ENCODE data around the gene WDFY3.
"Not testable (repeated sequence)": the region's sequence is repeated elsewhere in the genome, so short reads cannot be mapped to it uniquely, and the experiment has no call there.

WDFY3 gene

GRCh38 chr4:84683064-84683850, 283.2 kb downstream of the WDFY3 start:
- no peak for DNase-seq (ENCODE audit: low read depth in 1 of 2, low spot score in 1 of 2)
- no peaks in the 10 kb centered on the region for H3K27me3 ChIP-seq (ENCODE audit: insufficient read depth, poor library complexity, severe bottlenecking)
- H3K4me3 ChIP-seq (replicated peaks; ENCODE audit: insufficient read depth, low read length): no peak overlapping the region
- TF ChIP-seq GABPA (IDR thresholded peaks at IDR 0.05; ENCODE audit: low read depth) (no peak), CTCF (IDR thresholded peaks at IDR 0.05; ENCODE audit: insufficient read depth, low read length) (no peak), SPI1 (IDR thresholded peaks at IDR 0.05; ENCODE audit: borderline replicate concordance, low read depth) (no peak), REST (IDR thresholded peaks at IDR 0.05; ENCODE audit: insufficient replicate concordance, low read depth) (no peak), POLR2AphosphoS5 (IDR thresholded peaks at IDR 0.05; ENCODE audit: low read depth) (no peak)
- no peak overlapping the region for H3K27ac ChIP-seq (replicated peaks)

GRCh38 chr4:84682661-84683060, 283.8 kb downstream of the WDFY3 start:
- H3K4me3 ChIP-seq (replicated peaks; ENCODE audit: insufficient read depth, low read length); DNase-seq (ENCODE audit: low read depth in 1 of 2, low spot score in 1 of 2); H3K27ac ChIP-seq (replicated peaks); H3K27me3 ChIP-seq (ENCODE audit: insufficient read depth, poor library complexity, severe bottlenecking): not testable (repeated sequence)

- Histone ChIP-seq H3K27me3 (ENCODE audit: insufficient read depth, poor library complexity, severe bottlenecking) (no peaks in the 10 kb centered on the region), H3K27ac (replicated peaks) (no peak overlapping the region), H3K4me3 (replicated peaks; ENCODE audit: insufficient read depth, low read length) (no peak overlapping the region)
- TF ChIP-seq GABPA (IDR thresholded peaks at IDR 0.05; ENCODE audit: low read depth) (no peak), CTCF (IDR thresholded peaks at IDR 0.05; ENCODE audit: insufficient read depth, low read length) (no peak), POLR2AphosphoS5 (IDR thresholded peaks at IDR 0.05; ENCODE audit: low read depth) (no peak), REST (IDR thresholded peaks at IDR 0.05; ENCODE audit: insufficient replicate concordance, low read depth) (no peak), SPI1 (IDR thresholded peaks at IDR 0.05; ENCODE audit: borderline replicate concordance, low read depth) (no peak)
- peak in 1 of 2 experiments; percentile 7 for DNase-seq (ENCODE audit: low read depth in 1 of 2, low spot score in 1 of 2)
Measured at GRCh38 chr4:84681486-84682274, 284.8 kb downstream of the WDFY3 start.

- TF ChIP-seq CTCF (IDR thresholded peaks at IDR 0.05; ENCODE audit: insufficient read depth, low read length) (no peak), POLR2AphosphoS5 (IDR thresholded peaks at IDR 0.05; ENCODE audit: low read depth) (no peak), GABPA (IDR thresholded peaks at IDR 0.05; ENCODE audit: low read depth) (no peak), REST (IDR thresholded peaks at IDR 0.05; ENCODE audit: insufficient replicate concordance, low read depth) (no peak), SPI1 (IDR thresholded peaks at IDR 0.05; ENCODE audit: borderline replicate concordance, low read depth) (no peak)
- Histone ChIP-seq H3K4me3 (replicated peaks; ENCODE audit: insufficient read depth, low read length) (no peak overlapping the region), H3K27ac (replicated peaks) (no peak overlapping the region), H3K27me3 (ENCODE audit: insufficient read depth, poor library complexity, severe bottlenecking) (no peaks in the 10 kb centered on the region)
- no peak for DNase-seq (ENCODE audit: low read depth in 1 of 2, low spot score in 1 of 2)
Measured at GRCh38 chr4:84680956-84681355, 285.5 kb downstream of the WDFY3 start.

Data from HL-60 (cell line).